Transverse colon (tissue), 3 donors: ENCODE results near the gene IL1R1.

Source experiments
- POLR2A ChIP-seq: fragments of 450-650 bp; IDR thresholded peaks from one replicate; pipeline ENCODE4 v1.6.1; 2016; ENCODE audit warnings: antibody characterized with exemption, mild to moderate bottlenecking, moderate library complexity
- TF ChIP-seq, protein P1 (sequence below), 5 experiments: fragments of 200-600 bp in 3 of 5; fragments of 450-650 bp in 2 of 5; sonication (generic) in 3 of 5; IDR thresholded peaks; 1 replicate in 2 of 5; 2 replicates in 3 of 5; pipeline ENCODE4 v1.5.1; 2016 to 2017; ENCODE audit warnings: antibody characterized with exemption in 5 of 5, inconsistent platforms in 3 of 5, mild to moderate bottlenecking in 2 of 5, moderate library complexity in 1 of 5

DNA sequence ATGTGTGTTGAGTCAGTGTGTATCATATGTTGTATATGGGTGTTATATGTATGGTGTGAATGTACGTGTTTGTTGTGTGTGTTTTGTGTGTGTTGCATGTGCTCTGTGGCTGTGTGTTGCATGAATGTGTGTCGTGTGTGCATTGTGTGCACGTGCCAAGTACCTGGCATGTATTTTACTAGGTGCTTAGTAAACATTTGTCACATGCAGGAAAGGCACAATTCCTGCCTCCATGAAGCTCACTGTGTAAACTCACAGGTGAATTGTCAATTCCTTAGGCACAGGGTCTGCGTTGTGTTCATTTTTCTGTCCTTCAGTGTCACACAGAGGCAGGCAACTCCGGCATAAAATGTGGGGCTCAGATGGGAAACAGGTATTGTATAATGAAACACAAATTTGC lies 22.3 kb upstream of the IL1R1 start:
- TF ChIP-seq, protein P1, sequence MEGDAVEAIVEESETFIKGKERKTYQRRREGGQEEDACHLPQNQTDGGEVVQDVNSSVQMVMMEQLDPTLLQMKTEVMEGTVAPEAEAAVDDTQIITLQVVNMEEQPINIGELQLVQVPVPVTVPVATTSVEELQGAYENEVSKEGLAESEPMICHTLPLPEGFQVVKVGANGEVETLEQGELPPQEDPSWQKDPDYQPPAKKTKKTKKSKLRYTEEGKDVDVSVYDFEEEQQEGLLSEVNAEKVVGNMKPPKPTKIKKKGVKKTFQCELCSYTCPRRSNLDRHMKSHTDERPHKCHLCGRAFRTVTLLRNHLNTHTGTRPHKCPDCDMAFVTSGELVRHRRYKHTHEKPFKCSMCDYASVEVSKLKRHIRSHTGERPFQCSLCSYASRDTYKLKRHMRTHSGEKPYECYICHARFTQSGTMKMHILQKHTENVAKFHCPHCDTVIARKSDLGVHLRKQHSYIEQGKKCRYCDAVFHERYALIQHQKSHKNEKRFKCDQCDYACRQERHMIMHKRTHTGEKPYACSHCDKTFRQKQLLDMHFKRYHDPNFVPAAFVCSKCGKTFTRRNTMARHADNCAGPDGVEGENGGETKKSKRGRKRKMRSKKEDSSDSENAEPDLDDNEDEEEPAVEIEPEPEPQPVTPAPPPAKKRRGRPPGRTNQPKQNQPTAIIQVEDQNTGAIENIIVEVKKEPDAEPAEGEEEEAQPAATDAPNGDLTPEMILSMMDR (IDR thresholded peaks at IDR 0.05), result no peak
- no peak for TF ChIP-seq POLR2A
